ENCODE data around the gene AOAH.

Gene AOAH

DNA sequence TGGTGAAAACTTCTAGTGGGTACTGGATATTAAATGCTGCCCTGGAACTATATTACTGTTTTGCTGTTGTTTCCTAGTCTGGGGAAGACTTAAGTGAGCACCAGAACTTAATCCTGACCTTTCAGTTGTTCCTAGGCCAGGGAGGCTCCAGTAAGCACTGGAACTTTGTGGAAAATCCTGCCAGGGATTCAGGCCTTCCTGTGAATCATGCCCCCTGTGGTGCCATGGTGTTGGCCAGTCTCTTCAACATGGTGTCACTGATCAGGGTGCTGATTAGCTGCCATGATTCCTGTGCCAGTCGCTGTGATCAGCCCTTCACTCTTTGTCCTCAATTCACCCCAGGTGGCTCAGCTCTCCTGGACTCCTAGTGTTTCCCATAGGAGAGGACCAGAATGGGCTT, 8.5 kb upstream of the AOAH start:
- TF ChIP-seq RAD21 (IDR thresholded peaks at IDR 0.05; ENCODE audit: low read depth): no peak
- no peak for TF ChIP-seq CREB1 (IDR thresholded peaks at IDR 0.05; ENCODE audit: low read depth)
- TF ChIP-seq TCF12 (IDR thresholded peaks at IDR 0.05; ENCODE audit: low read depth): no peak
- no peak for TF ChIP-seq TEAD4 (IDR thresholded peaks at IDR 0.05)
- TF ChIP-seq TAF1 (IDR thresholded peaks at IDR 0.05; ENCODE audit: low read depth): no peak
- no peak for TF ChIP-seq FOXM1 (IDR thresholded peaks at IDR 0.05; ENCODE audit: borderline replicate concordance, low read depth)
- no peak for TF ChIP-seq CEBPB (IDR thresholded peaks at IDR 0.05)
- TF ChIP-seq, protein P1, sequence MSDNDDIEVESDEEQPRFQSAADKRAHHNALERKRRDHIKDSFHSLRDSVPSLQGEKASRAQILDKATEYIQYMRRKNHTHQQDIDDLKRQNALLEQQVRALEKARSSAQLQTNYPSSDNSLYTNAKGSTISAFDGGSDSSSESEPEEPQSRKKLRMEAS (IDR thresholded peaks at IDR 0.05): no peak
- no peak for TF ChIP-seq EP300 (IDR thresholded peaks at IDR 0.05; ENCODE audit: borderline replicate concordance)
- TF ChIP-seq YY1 (IDR thresholded peaks at IDR 0.05; ENCODE audit: low read depth): no peak
- TF ChIP-seq EGR1 (IDR thresholded peaks at IDR 0.05): no peak
- TF ChIP-seq NFIC (IDR thresholded peaks at IDR 0.05): no peak
- TF ChIP-seq USF1 (IDR thresholded peaks at IDR 0.05): no peak
- TF ChIP-seq ZBTB7A (IDR thresholded peaks at IDR 0.05; ENCODE audit: low read depth): no peak
- TF ChIP-seq, protein P2, sequence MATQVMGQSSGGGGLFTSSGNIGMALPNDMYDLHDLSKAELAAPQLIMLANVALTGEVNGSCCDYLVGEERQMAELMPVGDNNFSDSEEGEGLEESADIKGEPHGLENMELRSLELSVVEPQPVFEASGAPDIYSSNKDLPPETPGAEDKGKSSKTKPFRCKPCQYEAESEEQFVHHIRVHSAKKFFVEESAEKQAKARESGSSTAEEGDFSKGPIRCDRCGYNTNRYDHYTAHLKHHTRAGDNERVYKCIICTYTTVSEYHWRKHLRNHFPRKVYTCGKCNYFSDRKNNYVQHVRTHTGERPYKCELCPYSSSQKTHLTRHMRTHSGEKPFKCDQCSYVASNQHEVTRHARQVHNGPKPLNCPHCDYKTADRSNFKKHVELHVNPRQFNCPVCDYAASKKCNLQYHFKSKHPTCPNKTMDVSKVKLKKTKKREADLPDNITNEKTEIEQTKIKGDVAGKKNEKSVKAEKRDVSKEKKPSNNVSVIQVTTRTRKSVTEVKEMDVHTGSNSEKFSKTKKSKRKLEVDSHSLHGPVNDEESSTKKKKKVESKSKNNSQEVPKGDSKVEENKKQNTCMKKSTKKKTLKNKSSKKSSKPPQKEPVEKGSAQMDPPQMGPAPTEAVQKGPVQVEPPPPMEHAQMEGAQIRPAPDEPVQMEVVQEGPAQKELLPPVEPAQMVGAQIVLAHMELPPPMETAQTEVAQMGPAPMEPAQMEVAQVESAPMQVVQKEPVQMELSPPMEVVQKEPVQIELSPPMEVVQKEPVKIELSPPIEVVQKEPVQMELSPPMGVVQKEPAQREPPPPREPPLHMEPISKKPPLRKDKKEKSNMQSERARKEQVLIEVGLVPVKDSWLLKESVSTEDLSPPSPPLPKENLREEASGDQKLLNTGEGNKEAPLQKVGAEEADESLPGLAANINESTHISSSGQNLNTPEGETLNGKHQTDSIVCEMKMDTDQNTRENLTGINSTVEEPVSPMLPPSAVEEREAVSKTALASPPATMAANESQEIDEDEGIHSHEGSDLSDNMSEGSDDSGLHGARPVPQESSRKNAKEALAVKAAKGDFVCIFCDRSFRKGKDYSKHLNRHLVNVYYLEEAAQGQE (IDR thresholded peaks at IDR 0.05; ENCODE audit: low read depth): no peak

DNA sequence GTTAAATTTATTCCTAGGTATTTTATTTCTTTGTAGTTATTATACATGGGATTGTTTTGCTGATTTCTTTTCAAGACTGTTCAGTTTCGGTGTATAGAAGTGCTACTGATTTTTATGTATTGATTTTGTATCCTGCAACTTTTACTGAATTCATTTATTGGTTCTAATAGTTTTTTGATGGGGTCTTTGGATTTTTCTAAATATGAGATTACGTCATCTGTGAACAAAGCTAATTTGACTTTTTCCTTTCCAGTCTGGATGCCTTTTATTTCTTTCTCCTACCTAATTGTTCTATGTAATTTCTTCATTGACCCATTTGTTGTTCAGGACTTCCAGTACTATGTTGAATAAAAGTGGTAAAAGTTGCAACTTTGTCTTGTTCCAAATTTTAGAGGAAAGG, 5.8 kb upstream of the AOAH start:
- no peak for TF ChIP-seq CREB1 (IDR thresholded peaks at IDR 0.05; ENCODE audit: low read depth)
- no peak for TF ChIP-seq NFIC (IDR thresholded peaks at IDR 0.05)

GRCh38 chr7:36728143-36728542, 3.8 kb upstream of the AOAH start:
- no peak for TF ChIP-seq EP300 (IDR thresholded peaks at IDR 0.05; ENCODE audit: borderline replicate concordance)
- TF ChIP-seq, protein P1 (IDR thresholded peaks at IDR 0.05): no peak
- no peak for TF ChIP-seq TAF1 (IDR thresholded peaks at IDR 0.05; ENCODE audit: low read depth)
- TF ChIP-seq EGR1 (IDR thresholded peaks at IDR 0.05): no peak
- no peak for TF ChIP-seq TEAD4 (IDR thresholded peaks at IDR 0.05)
- TF ChIP-seq ZBTB7A (IDR thresholded peaks at IDR 0.05; ENCODE audit: low read depth): no peak
- TF ChIP-seq YY1 (IDR thresholded peaks at IDR 0.05; ENCODE audit: low read depth): no peak
- TF ChIP-seq NFIC (IDR thresholded peaks at IDR 0.05): no peak
- no peak for TF ChIP-seq TCF12 (IDR thresholded peaks at IDR 0.05; ENCODE audit: low read depth)
- TF ChIP-seq CEBPB (IDR thresholded peaks at IDR 0.05): no peak
- TF ChIP-seq USF1 (IDR thresholded peaks at IDR 0.05): no peak
- TF ChIP-seq CREB1 (IDR thresholded peaks at IDR 0.05; ENCODE audit: low read depth): no peak
- TF ChIP-seq FOXM1 (IDR thresholded peaks at IDR 0.05; ENCODE audit: borderline replicate concordance, low read depth): no peak
- no peak for TF ChIP-seq RAD21 (IDR thresholded peaks at IDR 0.05; ENCODE audit: low read depth)
- TF ChIP-seq, protein P2 (IDR thresholded peaks at IDR 0.05; ENCODE audit: low read depth): no peak

DNA sequence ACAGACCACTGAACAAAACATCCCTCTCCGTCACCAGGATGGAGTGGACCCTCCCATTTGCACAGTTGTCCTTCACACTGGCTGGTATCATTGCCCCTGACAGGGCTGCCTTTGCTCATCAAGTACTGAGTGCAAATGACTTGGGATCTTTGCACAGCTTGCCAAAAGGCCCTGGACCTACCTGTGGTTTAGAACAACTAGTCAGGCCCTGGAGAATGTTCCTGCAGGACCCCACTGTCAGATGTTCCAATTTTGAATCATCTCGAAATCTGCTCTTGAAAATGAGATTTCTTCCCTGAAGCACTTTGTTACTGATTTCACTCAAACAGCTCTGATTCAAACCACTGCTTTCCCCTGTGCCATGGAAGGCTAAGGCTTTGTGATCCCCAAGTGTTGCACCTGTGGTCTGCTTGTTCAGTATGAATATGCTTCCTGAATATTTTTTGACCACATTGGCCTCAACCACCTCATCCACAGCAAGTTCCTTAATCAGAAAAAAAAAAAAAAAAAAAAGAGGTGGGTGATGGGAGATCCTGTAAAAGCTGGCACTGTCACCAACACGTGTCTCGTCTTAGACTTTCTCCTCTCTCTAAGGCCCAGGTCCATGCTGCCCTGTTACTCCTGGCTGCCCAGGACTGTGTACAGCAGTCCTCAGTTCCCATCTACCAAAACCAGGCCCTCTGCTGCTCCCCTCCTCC, 2.7 kb upstream of the AOAH start:
- TF ChIP-seq CEBPB (IDR thresholded peaks at IDR 0.05): no peak
- TF ChIP-seq, protein P1 (IDR thresholded peaks at IDR 0.05): no peak
- no peak for TF ChIP-seq EP300 (IDR thresholded peaks at IDR 0.05; ENCODE audit: borderline replicate concordance)
- no peak for TF ChIP-seq EGR1 (IDR thresholded peaks at IDR 0.05)

- TF ChIP-seq CEBPB (IDR thresholded peaks at IDR 0.05) (no peak), USF1 (IDR thresholded peaks at IDR 0.05) (no peak), TAF1 (IDR thresholded peaks at IDR 0.05; ENCODE audit: low read depth) (no peak), TEAD4 (IDR thresholded peaks at IDR 0.05) (no peak), EP300 (IDR thresholded peaks at IDR 0.05; ENCODE audit: borderline replicate concordance) (no peak), CREB1 (IDR thresholded peaks at IDR 0.05; ENCODE audit: low read depth) (no peak), TCF12 (IDR thresholded peaks at IDR 0.05; ENCODE audit: low read depth) (no peak), FOXM1 (IDR thresholded peaks at IDR 0.05; ENCODE audit: borderline replicate concordance, low read depth) (no peak), YY1 (IDR thresholded peaks at IDR 0.05; ENCODE audit: low read depth) (no peak), NFIC (IDR thresholded peaks at IDR 0.05) (no peak), EGR1 (IDR thresholded peaks at IDR 0.05) (no peak), RAD21 (IDR thresholded peaks at IDR 0.05; ENCODE audit: low read depth) (no peak), ZBTB7A (IDR thresholded peaks at IDR 0.05; ENCODE audit: low read depth) (no peak)
- TF ChIP-seq, protein P2 (IDR thresholded peaks at IDR 0.05; ENCODE audit: low read depth): no peak
- TF ChIP-seq, protein P1 (IDR thresholded peaks at IDR 0.05): no peak
Measured at GRCh38 chr7:36726311-36726710, 2.0 kb upstream of the AOAH start.

Data from Ishikawa (cell line).